Measurements from ENCODE around the gene STX18.

DNA sequence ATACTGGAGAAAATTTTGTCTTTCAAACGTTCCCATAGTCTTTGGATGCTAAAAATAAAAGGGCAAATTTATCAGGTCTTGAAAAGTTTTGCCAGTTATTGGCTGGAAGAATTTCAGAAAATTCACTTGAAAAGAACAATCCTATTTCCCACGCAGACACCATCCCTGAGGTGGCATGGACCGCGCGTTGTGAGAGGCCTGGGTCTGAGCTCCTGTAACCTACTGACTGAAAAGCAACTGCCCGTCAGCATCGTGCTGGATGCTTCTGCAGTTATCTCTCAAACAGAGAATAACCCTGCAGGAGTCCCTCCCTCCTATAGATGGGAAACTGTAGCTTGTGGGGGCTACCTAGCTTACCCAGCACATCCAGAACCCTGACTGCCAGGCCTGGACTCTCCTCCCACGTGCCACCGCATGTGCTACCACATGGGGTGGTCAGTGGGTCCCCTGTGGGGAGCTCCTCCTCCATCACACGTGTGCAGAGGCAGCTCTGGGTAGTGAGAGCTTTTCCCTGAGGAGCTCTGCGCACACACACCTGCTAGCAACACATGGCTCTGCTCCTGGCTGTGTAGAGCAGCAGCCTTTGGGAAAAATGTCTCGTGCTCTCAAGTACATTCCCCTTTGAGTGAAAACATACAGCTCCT, 118.9 kb downstream of the STX18 start:
- TF ChIP-seq, protein P1, sequence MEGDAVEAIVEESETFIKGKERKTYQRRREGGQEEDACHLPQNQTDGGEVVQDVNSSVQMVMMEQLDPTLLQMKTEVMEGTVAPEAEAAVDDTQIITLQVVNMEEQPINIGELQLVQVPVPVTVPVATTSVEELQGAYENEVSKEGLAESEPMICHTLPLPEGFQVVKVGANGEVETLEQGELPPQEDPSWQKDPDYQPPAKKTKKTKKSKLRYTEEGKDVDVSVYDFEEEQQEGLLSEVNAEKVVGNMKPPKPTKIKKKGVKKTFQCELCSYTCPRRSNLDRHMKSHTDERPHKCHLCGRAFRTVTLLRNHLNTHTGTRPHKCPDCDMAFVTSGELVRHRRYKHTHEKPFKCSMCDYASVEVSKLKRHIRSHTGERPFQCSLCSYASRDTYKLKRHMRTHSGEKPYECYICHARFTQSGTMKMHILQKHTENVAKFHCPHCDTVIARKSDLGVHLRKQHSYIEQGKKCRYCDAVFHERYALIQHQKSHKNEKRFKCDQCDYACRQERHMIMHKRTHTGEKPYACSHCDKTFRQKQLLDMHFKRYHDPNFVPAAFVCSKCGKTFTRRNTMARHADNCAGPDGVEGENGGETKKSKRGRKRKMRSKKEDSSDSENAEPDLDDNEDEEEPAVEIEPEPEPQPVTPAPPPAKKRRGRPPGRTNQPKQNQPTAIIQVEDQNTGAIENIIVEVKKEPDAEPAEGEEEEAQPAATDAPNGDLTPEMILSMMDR (IDR thresholded peaks at IDR 0.05): no peak
- no peak for TF ChIP-seq POLR2AphosphoS5 (IDR thresholded peaks at IDR 0.05)
- TF ChIP-seq POLR2A (IDR thresholded peaks at IDR 0.05): no peak
- TF ChIP-seq EP300 (IDR thresholded peaks at IDR 0.05): no peak
